ENCODE results near the gene MAG. TPM values are rescaled to one million over a fixed set of nuclear protein-coding genes. Genes with fewer than 3 reads are reported as not detected.

MAG gene
- total and polyA plus RNA-seq, 2 of the 8 experiments (the other 6 are each of a cell fraction or from before 2014, with no cell fraction given) = 0.20 to 1.3 TPM

DNA sequence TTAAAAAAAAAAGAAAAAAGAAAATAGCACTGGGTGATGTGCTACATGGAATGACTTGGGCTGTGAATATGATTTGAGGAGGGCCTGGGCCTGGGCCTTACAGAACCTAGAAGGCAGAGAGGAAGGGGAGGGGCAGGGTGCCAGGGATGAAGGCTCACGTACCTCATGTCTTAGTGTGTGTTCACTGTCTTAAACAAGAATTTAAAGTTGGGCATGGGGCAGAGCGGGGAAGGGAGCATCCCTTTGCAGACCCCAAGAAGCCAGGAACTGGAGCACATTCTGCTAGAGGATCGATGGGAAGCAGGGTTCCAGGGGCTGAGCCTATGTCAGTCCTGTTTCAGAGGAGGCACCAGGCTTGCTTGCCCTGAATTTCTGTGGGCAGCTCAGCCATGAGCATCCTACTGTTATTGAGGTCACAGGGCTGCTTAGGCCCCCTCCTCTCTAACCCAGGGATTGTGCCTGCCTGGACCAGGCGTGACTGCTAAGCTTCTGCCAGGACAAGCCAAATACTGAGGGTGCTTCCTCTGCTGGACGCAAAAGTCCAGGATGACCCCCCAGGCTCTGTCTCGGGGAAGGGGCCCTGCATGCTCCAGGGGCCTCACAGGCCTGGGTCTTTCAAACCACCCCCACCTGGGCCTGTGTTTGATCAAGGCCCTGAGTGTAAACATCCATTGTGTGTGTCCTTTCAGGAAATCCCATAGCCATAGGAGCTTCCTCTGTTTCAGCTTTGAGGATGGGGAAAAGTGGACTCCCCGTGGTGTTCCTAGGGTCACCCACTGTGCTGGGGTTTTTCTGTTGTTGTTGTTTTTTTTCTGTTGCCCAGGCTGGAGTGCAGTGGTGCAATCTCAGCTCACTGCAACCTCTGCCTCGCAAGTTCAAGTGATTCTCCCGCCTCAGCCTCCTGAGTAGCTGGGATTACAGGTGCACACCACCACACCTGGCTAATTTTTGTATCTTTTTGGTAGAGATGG is 38.4 kb upstream of the MAG start:
- Histone ChIP-seq H4K8ac (ENCODE audit: extremely low read depth, insufficient read depth, low read length) (no peak overlapping the region), H2BK12ac (ENCODE audit: low read depth, low read length) (no peak overlapping the region), H3K4me1 (replicated peaks in 1 of 4; ENCODE audit: control insufficient read depth in 3 of 4, insufficient read depth in 4 of 4, low read length in 3 of 4) (peaks cover 0 to 14% (median 7%) of the 10 kb centered on the region in 4 experiments; a peak in 6 of 7 replicates), H3K14ac (ENCODE audit: insufficient read length) (no peak overlapping the region), H3K23me2 (ENCODE audit: low read depth, low read length) (peaks cover 7% of the 10 kb centered on the region; the same call in 1 of the 2 replicates), H3K27ac (ENCODE audit: low read depth, low read length) (peak overlapping the region; percentile 73), H2BK120ac (replicated peaks; ENCODE audit: low read depth, low read length) (no peak overlapping the region), H2AFZ (ENCODE audit: low read length) (no peak overlapping the region), H4K91ac (replicated peaks; ENCODE audit: insufficient read length, low read length) (peak overlapping the region; percentile 65), H2BK5ac (ENCODE audit: low read depth, low read length) (no peak overlapping the region), H2AK5ac (ENCODE audit: low read depth, low read length) (peak overlapping the region; percentile 65; the same call in 1 of the 2 replicates), H3K9me3 (ENCODE audit: insufficient read depth in 2 of 2, low read depth in 1 of 2, low read length in 1 of 2) (no peaks in the 10 kb centered on the region), H3K79me2 (ENCODE audit: control insufficient read depth in 1 of 2, insufficient read depth in 2 of 2, low read length in 2 of 2) (peaks cover 10 to 62% of the 10 kb centered on the region in 2 experiments), H4K5ac (ENCODE audit: insufficient read length, low read depth, low read length) (no peak overlapping the region), H2BK15ac (ENCODE audit: low read length) (no peak overlapping the region), H3K4me3 (ENCODE audit: extremely low read depth in 1 of 4, insufficient read depth in 2 of 4, low read depth in 3 of 4, low read length in 4 of 4) (no peak overlapping the region), H4K20me1 (replicated peaks in 1 of 2; ENCODE audit: control insufficient read depth in 1 of 2, insufficient read depth in 2 of 2, low read length in 2 of 2) (peaks cover 33 to 42% of the 10 kb centered on the region in 2 experiments), H2BK20ac (ENCODE audit: low read length) (no peak overlapping the region), H3K27me3 (replicated peaks in 1 of 4; ENCODE audit: control insufficient read depth in 3 of 4, extremely low read depth in 1 of 4, insufficient read depth in 3 of 4, low read length in 3 of 4) (no peaks in the 10 kb centered on the region), H3K18ac (ENCODE audit: extremely low read depth, low read length) (no peak overlapping the region; the same call in 1 of the 2 replicates), H3K56ac (replicated peaks; ENCODE audit: insufficient read length, low read depth, low read length) (no peak overlapping the region), H3K4ac (replicated peaks; ENCODE audit: insufficient read length, low read depth, low read length) (no peak overlapping the region), H3K36me3 (ENCODE audit: control insufficient read depth in 2 of 4, insufficient read depth in 4 of 4, low read length in 3 of 4) (peaks cover 24 to 42% (median 34%) of the 10 kb centered on the region in 4 experiments), H3K4me2 (ENCODE audit: insufficient read depth in 1 of 2, low read depth in 2 of 2, low read length in 2 of 2) (peak overlapping the region in 1 of 2 experiments; percentile 50; a peak in 3 of 4 replicates), H3K79me1 (ENCODE audit: low read depth, low read length) (peaks cover 17% of the 10 kb centered on the region), H3K23ac (ENCODE audit: insufficient read length) (no peak overlapping the region), H3K9ac (replicated peaks in 1 of 4; ENCODE audit: extremely low read depth in 1 of 4, low read depth in 3 of 4, low read length in 3 of 4) (no peak overlapping the region; a peak in 1 of 7 replicates)
- DNase-seq (ENCODE audit: low read depth in 1 of 2, low spot score in 2 of 2) (peak in 1 of 2 experiments; percentile 48), FAIRE-seq (no peak)
- CTCF ChIA-PET (ENCODE audit: partially characterized antibody) = interaction anchor here (2.5 kb wide), 1 partner anchor 186 kb away, joined by 7 read pairs; no protein-coding TSS in a partner anchor
- no peak for TF ChIP-seq SP1 (IDR thresholded peaks at IDR 0.05; ENCODE audit: low read depth, low read length)
- TF ChIP-seq EP300 (IDR thresholded peaks at IDR 0.05; ENCODE audit: borderline replicate concordance in 1 of 2, low read depth in 2 of 2, low read length in 2 of 2) = peak in 1 of 2 experiments; percentile 63; a peak in 1 of 3 replicates
- WGBS, 2 experiments (ENCODE audit: extremely low coverage in 1 of 2, insufficient coverage in 1 of 2, insufficient read length in 1 of 2, insufficient replicate concordance in 2 of 2, low coverage in 1 of 2, low lambda C conversion rate in 2 of 2, missing lambda C conversion rate in 1 of 2) = 77% methylated on average over 9 of the region's 9 CpGs; no CpG with 5 or more reads in 1 of the 2 experiments
- POLR2A ChIA-PET (ENCODE audit: partially characterized antibody) = interaction anchor here (0.8 to 9.8 kb wide), 8 partner anchors 11 to 201 kb away, joined by 3 to 146 read pairs (median 4); partner anchors contain the start of genes FXYD5 and USF2

Data from H1 (cell line).